ENCODE data around the gene ACVRL1.

DNA sequence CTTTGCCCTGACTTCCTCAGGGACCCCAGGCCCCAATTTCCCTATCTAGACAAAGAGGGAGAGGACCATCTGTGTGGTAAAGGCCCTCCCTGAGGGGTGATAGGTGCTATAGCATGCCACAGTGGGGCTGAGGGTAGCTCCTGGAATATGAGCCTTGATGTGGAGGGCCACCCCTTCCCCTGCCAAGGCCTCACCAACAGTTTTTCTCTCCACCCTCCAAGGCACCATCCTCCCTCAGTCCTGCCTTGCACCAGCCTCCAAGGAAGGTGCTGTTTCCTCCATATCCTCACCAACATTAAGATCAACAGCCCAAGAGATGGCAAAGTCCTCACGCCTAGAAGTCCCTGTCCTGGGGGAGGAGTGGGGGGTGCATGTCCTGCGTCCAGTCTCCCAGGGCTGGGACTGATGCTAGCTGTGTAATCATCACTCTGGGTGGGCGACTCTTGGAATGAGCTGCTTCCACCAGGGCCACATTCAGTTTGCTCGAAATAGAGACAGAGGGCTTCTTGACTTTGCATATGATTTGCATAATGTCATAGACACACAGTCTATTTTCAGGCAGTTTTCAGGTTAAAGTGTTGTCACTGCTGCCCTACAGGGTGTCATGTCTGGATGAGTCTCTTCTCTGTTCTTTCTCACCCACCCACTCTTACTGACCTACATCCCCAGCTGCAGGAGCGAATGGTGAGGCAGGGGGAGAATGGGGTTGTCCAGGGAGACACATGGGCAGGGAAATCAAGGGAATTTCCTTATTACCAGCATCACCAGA, 17.4 kb downstream of the ACVRL1 start:
- TF ChIP-seq CTCF (conservative IDR thresholded peaks at IDR 0.05 in 1 of 2, IDR thresholded peaks at IDR 0.05 in 1 of 2; ENCODE audit: low read depth in 1 of 2, low read length in 2 of 2) (no peak), EZH2 (IDR thresholded peaks at IDR 0.05; ENCODE audit: low read length, missing control alignments) (no peak)

Data from fibroblast of lung (primary cell).